ENCODE results near the gene PCAT7.
"Not testable (repeated sequence)": the region's sequence is repeated elsewhere in the genome, so short reads cannot be mapped to it uniquely, and the experiment has no call there.

Gene PCAT7

GRCh38 chr9:94563548-94563947 is 8.7 kb downstream of the PCAT7 start:
- H3K4me3 ChIP-seq (ENCODE audit: low read depth, low read length): no peak overlapping the region
- no peak for DNase-seq (ENCODE audit: low read depth)
- TF ChIP-seq CTCF (conservative IDR thresholded peaks at IDR 0.05; ENCODE audit: low read depth, low read length): no peak

- DNase-seq (ENCODE audit: low read depth): not testable (repeated sequence)
Measured at GRCh38 chr9:94564279-94564678, 9.4 kb downstream of the PCAT7 start.

GRCh38 chr9:94566550-94566949 is 11.7 kb downstream of the PCAT7 start:
- no peak for DNase-seq (ENCODE audit: low read depth)
- TF ChIP-seq CTCF (conservative IDR thresholded peaks at IDR 0.05; ENCODE audit: low read depth, low read length): no peak
- H3K4me3 ChIP-seq (ENCODE audit: low read depth, low read length): no peak overlapping the region

More at GRCh38 chr9:94564279-94564678, 9.4 kb downstream of the PCAT7 start:
- not testable (repeated sequence) for H3K4me3 ChIP-seq (ENCODE audit: low read depth, low read length)

GRCh38 chr9:94567271-94567670 is 12.4 kb downstream of the PCAT7 start:
- no peak overlapping the region for H3K4me3 ChIP-seq (ENCODE audit: low read depth, low read length)
- TF ChIP-seq CTCF (conservative IDR thresholded peaks at IDR 0.05; ENCODE audit: low read depth, low read length): no peak
- no peak for DNase-seq (ENCODE audit: low read depth)

- no peak for DNase-seq (ENCODE audit: low read depth)
- no peak for TF ChIP-seq CTCF (conservative IDR thresholded peaks at IDR 0.05; ENCODE audit: low read depth, low read length)
Measured at GRCh38 chr9:94568250-94568889, 13.5 kb downstream of the PCAT7 start.

GRCh38 chr9:94568972-94569712 is 14.3 kb downstream of the PCAT7 start:
- TF ChIP-seq CTCF (conservative IDR thresholded peaks at IDR 0.05; ENCODE audit: low read depth, low read length): no peak
- no peak overlapping the region for H3K4me3 ChIP-seq (ENCODE audit: low read depth, low read length)
- no peak for DNase-seq (ENCODE audit: low read depth)

More at GRCh38 chr9:94568250-94568889, 13.5 kb downstream of the PCAT7 start:
- H3K4me3 ChIP-seq (ENCODE audit: low read depth, low read length): no peak overlapping the region

GRCh38 chr9:94576131-94576530 is 21.2 kb downstream of the PCAT7 start:
- H3K4me3 ChIP-seq (ENCODE audit: low read depth, low read length): no peak overlapping the region
- no peak for TF ChIP-seq CTCF (conservative IDR thresholded peaks at IDR 0.05; ENCODE audit: low read depth, low read length)
- DNase-seq (ENCODE audit: low read depth): no peak
